GM23338 (cell line): ENCODE measurements around the gene CLIP1. TPM values are rescaled to one million over a fixed set of nuclear protein-coding genes. Genes with fewer than 3 reads are reported as not detected.
"Not testable (repeated sequence)": the region's sequence is repeated elsewhere in the genome, so short reads cannot be mapped to it uniquely, and the experiment has no call there.

Experiments
- ATAC-seq: fragments of 200-7000 bp; cut with Tn5 transposase; 3 replicates; pipeline ENCODE4 v1.9.1; 2020
- DNase-seq: peaks from one replicate; pipeline ENCODE4 v3.0.0-alpha.2; 2015; ENCODE audit warnings: low spot score
- H2AFZ ChIP-seq: fragments of 200-600 bp; sonication (generic); 2 replicates; pipeline ENCODE4 v1.8.0; 2016; ENCODE audit warnings: antibody characterized with exemption, mild to moderate bottlenecking, moderate library complexity
- H3F3A ChIP-seq: fragments of 200-600 bp; sonication (generic); replicated peaks from 2 replicates; pipeline ENCODE4 v1.8.0; 2017; ENCODE audit warnings: antibody characterized with exemption, mixed run types, low read depth
- H3K27ac ChIP-seq: fragments of 200-600 bp; sonication (generic); 2 replicates; pipeline ENCODE4 v1.6.1; 2016; ENCODE audit warnings: low read depth
- H3K27me3 ChIP-seq: fragments of 200-600 bp; sonication (generic); 2 replicates; pipeline ENCODE4 v1.8.0; 2016; ENCODE audit warnings: mild to moderate bottlenecking, mixed run types, moderate library complexity; ENCODE audit not compliant: insufficient read depth
- H3K36me3 ChIP-seq: fragments of 200-600 bp; sonication (generic); 2 replicates; pipeline ENCODE4 v1.8.0; 2016; ENCODE audit warnings: mild to moderate bottlenecking; ENCODE audit not compliant: insufficient read depth
- H3K4me1 ChIP-seq: fragments of 200-600 bp; sonication (generic); 2 replicates; pipeline ENCODE4 v1.8.0; 2016; ENCODE audit warnings: mild to moderate bottlenecking, moderate library complexity; ENCODE audit not compliant: insufficient read depth
- H3K4me2 ChIP-seq: fragments of 200-600 bp; sonication (generic); 2 replicates; pipeline ENCODE4 v1.7.1; 2017; ENCODE audit warnings: mixed run types
- H3K4me3 ChIP-seq: fragments of 200-600 bp; sonication (generic); 2 replicates; pipeline ENCODE4 v1.6.1; 2016; ENCODE audit warnings: mixed run types
- H3K79me2 ChIP-seq: fragments of 200-600 bp; sonication (generic); replicated peaks from 2 replicates; pipeline ENCODE4 v1.8.0; 2017; ENCODE audit warnings: mild to moderate bottlenecking; ENCODE audit not compliant: insufficient read depth
- H3K9me2 ChIP-seq: fragments of 200-600 bp; sonication (generic); 2 replicates; pipeline ENCODE4 v1.8.0; 2017; ENCODE audit not compliant: insufficient read depth
- H4K20me1 ChIP-seq: fragments of 200-600 bp; sonication (generic); replicated peaks from 2 replicates; pipeline ENCODE4 v1.8.0; 2017; ENCODE audit warnings: mild to moderate bottlenecking; ENCODE audit not compliant: insufficient read depth
- H3K27ac Mint-ChIP-seq: 2 replicates; pipeline ENCODE4 v1.8.0; 2020; ENCODE audit warnings: inconsistent platforms, mild to moderate bottlenecking, moderate library complexity, mixed read lengths
- H3K27me3 Mint-ChIP-seq: 3 replicates; pipeline ENCODE4 v1.8.0; 2022; ENCODE audit warnings: low read depth, mild to moderate bottlenecking, moderate library complexity, mixed read lengths, inconsistent platforms; ENCODE audit not compliant: insufficient read depth, poor library complexity
- H3K36me3 Mint-ChIP-seq: 3 replicates; pipeline ENCODE4 v1.8.0; 2021; ENCODE audit warnings: low read depth, mild to moderate bottlenecking, inconsistent platforms, moderate library complexity, mixed read lengths
- H3K4me1 Mint-ChIP-seq: 3 replicates; pipeline ENCODE4 v1.8.0; 2020; ENCODE audit warnings: mild to moderate bottlenecking, inconsistent platforms, mixed read lengths
- H3K4me3 Mint-ChIP-seq: 3 replicates; pipeline ENCODE4 v1.8.0; 2021; ENCODE audit warnings: moderate library complexity, mild to moderate bottlenecking, inconsistent platforms, mixed read lengths
- H3K9me3 Mint-ChIP-seq: 3 replicates; pipeline ENCODE4 v1.8.0; 2020; ENCODE audit warnings: moderate library complexity, mild to moderate bottlenecking, inconsistent platforms, mixed read lengths
- CREB1 ChIP-seq: fragments of 250-450 bp; sonication (Bioruptor Pico); IDR thresholded peaks from 2 replicates; pipeline ENCODE4 v1.5.0; 2020; ENCODE audit warnings: low read depth, mild to moderate bottlenecking, moderate library complexity
- EZH2 ChIP-seq: fragments of 200-600 bp; sonication (generic); IDR thresholded peaks from one replicate; pipeline ENCODE4 v1.8.0; 2017; ENCODE audit warnings: antibody characterized with exemption, mild to moderate bottlenecking, low read depth; ENCODE audit not compliant: unreplicated experiment
- EZH2phosphoT487 ChIP-seq: fragments of 200-600 bp; sonication (generic); IDR thresholded peaks from one replicate; pipeline ENCODE4 v1.8.1; 2018; ENCODE audit warnings: antibody characterized with exemption; ENCODE audit not compliant: unreplicated experiment
- JUNB ChIP-seq: IDR thresholded peaks from one replicate; pipeline ENCODE4 v1.6.1; 2016; ENCODE audit warnings: antibody characterized with exemption; ENCODE audit not compliant: unreplicated experiment
- ZNF114 ChIP-seq: fragments of 250-450 bp; sonication (Bioruptor Pico); IDR thresholded peaks from 2 replicates; pipeline ENCODE4 v1.5.0; 2020; ENCODE audit warnings: mild to moderate bottlenecking, moderate library complexity
- ZNF331 ChIP-seq: fragments of 250-450 bp; sonication (Bioruptor Pico); IDR thresholded peaks from 2 replicates; pipeline ENCODE4 v1.5.0; 2020; ENCODE audit warnings: low read depth, mild to moderate bottlenecking, moderate library complexity
- polyA plus RNA-seq: library from polyadenylated mRNA; unstranded; fragments of >200 nt; fragmentation: Nextera tagmentation; extraction: Ambion mirVana; gene quantifications from 2 replicates; pipeline ENCODE4 v1.2.1, GENCODE V29; 2016
- total RNA-seq: library from RNA; depleted of rRNA; stranded (reverse); fragments of >200 nt; shearing (Covaris generic); gene quantifications from 2 replicates; pipeline ENCODE4 v1.2.3, GENCODE V29; 2014
- TF ChIP-seq, protein P1 (sequence below): fragments of 250-450 bp; sonication (Bioruptor Pico); IDR thresholded peaks from 2 replicates; pipeline ENCODE4 v1.5.0; 2020; ENCODE audit warnings: mild to moderate bottlenecking, moderate library complexity
- TF ChIP-seq, protein P2 (sequence below), 2 experiments: fragments of 200-600 bp in 1 of 2; sonication (generic) in 1 of 2; conservative IDR thresholded peaks; 2 replicates each; pipeline versions ENCODE4 v1.5.1 to v1.6.1; 2016 to 2017; ENCODE audit warnings: antibody characterized with exemption in 2 of 2, low read depth in 2 of 2, mild to moderate bottlenecking in 2 of 2, moderate library complexity in 1 of 2

CLIP1 gene
- total and polyA plus RNA-seq, 2 experiments from 2014 or later, result 11.5 to 21.1 TPM

DNA sequence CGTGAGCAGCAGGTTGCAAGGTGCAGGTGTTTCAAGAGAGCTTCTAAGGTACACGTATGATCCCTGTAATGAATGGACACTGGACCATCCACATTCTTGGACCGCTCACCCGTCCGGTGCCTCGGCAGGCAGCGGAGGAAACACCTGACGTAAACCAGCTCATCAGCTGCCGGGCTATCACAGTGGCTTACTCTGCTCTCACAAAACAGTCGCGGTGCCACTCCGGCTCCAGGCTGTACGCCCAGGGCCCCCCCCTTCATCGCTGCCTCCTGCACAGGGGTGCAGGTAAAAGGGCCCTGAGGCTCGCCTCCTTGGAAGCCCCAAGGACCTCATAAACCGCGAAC, 156.6 kb downstream of the CLIP1 start (continued):
- TF ChIP-seq, protein P1, sequence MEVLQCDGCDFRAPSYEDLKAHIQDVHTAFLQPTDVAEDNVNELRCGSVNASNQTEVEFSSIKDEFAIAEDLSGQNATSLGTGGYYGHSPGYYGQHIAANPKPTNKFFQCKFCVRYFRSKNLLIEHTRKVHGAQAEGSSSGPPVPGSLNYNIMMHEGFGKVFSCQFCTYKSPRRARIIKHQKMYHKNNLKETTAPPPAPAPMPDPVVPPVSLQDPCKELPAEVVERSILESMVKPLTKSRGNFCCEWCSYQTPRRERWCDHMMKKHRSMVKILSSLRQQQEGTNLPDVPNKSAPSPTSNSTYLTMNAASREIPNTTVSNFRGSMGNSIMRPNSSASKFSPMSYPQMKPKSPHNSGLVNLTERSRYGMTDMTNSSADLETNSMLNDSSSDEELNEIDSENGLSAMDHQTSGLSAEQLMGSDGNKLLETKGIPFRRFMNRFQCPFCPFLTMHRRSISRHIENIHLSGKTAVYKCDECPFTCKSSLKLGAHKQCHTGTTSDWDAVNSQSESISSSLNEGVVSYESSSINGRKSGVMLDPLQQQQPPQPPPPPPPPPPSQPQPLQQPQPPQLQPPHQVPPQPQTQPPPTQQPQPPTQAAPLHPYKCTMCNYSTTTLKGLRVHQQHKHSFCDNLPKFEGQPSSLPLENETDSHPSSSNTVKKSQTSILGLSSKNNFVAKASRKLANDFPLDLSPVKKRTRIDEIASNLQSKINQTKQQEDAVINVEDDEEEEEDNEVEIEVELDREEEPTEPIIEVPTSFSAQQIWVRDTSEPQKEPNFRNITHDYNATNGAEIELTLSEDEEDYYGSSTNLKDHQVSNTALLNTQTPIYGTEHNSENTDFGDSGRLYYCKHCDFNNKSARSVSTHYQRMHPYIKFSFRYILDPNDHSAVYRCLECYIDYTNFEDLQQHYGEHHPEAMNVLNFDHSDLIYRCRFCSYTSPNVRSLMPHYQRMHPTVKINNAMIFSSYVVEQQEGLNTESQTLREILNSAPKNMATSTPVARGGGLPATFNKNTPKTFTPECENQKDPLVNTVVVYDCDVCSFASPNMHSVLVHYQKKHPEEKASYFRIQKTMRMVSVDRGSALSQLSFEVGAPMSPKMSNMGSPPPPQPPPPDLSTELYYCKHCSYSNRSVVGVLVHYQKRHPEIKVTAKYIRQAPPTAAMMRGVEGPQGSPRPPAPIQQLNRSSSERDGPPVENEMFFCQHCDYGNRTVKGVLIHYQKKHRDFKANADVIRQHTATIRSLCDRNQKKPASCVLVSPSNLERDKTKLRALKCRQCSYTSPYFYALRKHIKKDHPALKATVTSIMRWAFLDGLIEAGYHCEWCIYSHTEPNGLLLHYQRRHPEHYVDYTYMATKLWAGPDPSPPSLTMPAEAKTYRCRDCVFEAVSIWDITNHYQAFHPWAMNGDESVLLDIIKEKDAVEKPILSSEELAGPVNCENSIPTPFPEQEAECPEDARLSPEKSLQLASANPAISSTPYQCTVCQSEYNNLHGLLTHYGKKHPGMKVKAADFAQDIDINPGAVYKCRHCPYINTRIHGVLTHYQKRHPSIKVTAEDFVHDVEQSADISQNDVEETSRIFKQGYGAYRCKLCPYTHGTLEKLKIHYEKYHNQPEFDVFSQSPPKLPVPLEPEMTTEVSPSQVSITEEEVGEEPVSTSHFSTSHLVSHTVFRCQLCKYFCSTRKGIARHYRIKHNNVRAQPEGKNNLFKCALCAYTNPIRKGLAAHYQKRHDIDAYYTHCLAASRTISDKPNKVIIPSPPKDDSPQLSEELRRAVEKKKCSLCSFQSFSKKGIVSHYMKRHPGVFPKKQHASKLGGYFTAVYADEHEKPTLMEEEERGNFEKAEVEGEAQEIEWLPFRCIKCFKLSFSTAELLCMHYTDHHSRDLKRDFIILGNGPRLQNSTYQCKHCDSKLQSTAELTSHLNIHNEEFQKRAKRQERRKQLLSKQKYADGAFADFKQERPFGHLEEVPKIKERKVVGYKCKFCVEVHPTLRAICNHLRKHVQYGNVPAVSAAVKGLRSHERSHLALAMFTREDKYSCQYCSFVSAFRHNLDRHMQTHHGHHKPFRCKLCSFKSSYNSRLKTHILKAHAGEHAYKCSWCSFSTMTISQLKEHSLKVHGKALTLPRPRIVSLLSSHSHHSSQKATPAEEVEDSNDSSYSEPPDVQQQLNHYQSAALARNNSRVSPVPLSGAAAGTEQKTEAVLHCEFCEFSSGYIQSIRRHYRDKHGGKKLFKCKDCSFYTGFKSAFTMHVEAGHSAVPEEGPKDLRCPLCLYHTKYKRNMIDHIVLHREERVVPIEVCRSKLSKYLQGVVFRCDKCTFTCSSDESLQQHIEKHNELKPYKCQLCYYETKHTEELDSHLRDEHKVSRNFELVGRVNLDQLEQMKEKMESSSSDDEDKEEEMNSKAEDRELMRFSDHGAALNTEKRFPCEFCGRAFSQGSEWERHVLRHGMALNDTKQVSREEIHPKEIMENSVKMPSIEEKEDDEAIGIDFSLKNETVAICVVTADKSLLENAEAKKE (CRISPR knock-in tag), result no peak
- no peak for TF ChIP-seq JUNB

DNA sequence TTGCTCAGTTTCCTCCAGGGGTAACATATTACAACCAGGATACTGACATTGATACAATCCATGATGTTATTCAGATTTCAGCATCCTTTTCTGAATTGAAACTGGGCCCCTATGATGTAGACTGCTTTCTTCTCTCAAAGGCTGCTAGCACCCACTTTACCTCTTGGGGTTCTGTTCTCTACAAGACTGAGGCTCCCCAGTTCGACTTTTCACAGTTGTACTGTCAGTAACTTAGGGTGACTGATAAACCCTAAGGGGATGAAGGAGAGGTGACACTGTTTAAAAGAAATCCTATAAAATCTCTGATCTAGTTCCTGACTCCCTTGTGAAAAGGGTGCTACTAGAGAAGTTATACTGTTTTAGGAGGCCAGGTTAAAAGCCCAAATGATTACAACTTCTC, 157.0 kb downstream of the CLIP1 start:
- no peak for DNase-seq
- peak overlapping the region; percentile 99 for H3K27ac Mint-ChIP-seq
- H4K20me1 ChIP-seq, result no peaks in the 10 kb centered on the region

DNA sequence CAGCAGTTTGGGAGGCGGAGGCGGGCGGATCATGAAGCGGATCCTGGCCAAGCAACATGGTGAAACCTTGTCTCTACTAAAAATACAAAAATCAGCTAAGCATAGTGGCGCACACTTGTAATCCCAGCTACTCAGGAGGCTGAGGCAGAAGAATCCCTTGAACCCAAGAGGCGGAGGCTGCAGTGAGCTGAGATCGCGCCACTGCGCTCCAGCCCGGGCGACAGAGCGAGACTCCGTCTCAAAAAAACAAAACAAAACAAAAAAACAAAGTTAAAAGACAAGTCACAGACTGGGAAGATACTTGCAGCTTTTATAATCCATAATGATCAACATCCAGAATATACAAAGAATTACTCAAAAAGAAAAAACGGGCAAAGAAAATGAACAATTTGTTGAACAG, 161.7 kb downstream of the CLIP1 start:
- H3K36me3 ChIP-seq, result peaks cover 24% of the 10 kb centered on the region; the same call in 1 of the 2 replicates
- not testable (repeated sequence) for H3F3A ChIP-seq, H3K9me3 Mint-ChIP-seq, H3K9me2 ChIP-seq, H4K20me1 ChIP-seq, H3K4me1 ChIP-seq, DNase-seq, H3K4me2 ChIP-seq, ATAC-seq, H3K4me3 ChIP-seq, H3K4me3 Mint-ChIP-seq, H3K4me1 Mint-ChIP-seq, H3K27ac Mint-ChIP-seq, H3K27me3 ChIP-seq, H3K27ac ChIP-seq, H3K27me3 Mint-ChIP-seq, H3K79me2 ChIP-seq, H2AFZ ChIP-seq
- H3K36me3 Mint-ChIP-seq, result peaks cover 50% of the 10 kb centered on the region

More for the DNA sequence above, 157.0 kb downstream of the CLIP1 start:
- Histone ChIP-seq H3K36me3 (peaks cover 5% of the 10 kb centered on the region; the same call in 1 of the 2 replicates), H3F3A (no peaks in the 10 kb centered on the region), H3K9me2 (no peaks in the 10 kb centered on the region), H3K4me3 (peak overlapping the region; percentile 88), H3K4me2 (peak overlapping the region; percentile 89), H3K27me3 (no peaks in the 10 kb centered on the region), H3K79me2 (peaks cover 11% of the 10 kb centered on the region), H3K4me1 (peaks cover 7% of the 10 kb centered on the region), H3K27ac (peak overlapping the region; percentile 92), H2AFZ (peak overlapping the region; percentile 90)
- no peak for TF ChIP-seq CREB1 (CRISPR knock-in tag)
- TF ChIP-seq EZH2phosphoT487, result no peak
- no peak for TF ChIP-seq ZNF114
- TF ChIP-seq, protein P2, sequence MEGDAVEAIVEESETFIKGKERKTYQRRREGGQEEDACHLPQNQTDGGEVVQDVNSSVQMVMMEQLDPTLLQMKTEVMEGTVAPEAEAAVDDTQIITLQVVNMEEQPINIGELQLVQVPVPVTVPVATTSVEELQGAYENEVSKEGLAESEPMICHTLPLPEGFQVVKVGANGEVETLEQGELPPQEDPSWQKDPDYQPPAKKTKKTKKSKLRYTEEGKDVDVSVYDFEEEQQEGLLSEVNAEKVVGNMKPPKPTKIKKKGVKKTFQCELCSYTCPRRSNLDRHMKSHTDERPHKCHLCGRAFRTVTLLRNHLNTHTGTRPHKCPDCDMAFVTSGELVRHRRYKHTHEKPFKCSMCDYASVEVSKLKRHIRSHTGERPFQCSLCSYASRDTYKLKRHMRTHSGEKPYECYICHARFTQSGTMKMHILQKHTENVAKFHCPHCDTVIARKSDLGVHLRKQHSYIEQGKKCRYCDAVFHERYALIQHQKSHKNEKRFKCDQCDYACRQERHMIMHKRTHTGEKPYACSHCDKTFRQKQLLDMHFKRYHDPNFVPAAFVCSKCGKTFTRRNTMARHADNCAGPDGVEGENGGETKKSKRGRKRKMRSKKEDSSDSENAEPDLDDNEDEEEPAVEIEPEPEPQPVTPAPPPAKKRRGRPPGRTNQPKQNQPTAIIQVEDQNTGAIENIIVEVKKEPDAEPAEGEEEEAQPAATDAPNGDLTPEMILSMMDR (conservative IDR thresholded peaks at IDR 0.05; ENCODE audit: low read depth in 2 of 2), result no peak
- TF ChIP-seq ZNF331 (CRISPR knock-in tag), result no peak
- no peak for TF ChIP-seq EZH2
- Mint-ChIP-seq H3K4me3 (peak overlapping the region; percentile 96), H3K36me3 (peaks cover 30% of the 10 kb centered on the region), H3K4me1 (no peaks in the 10 kb centered on the region; the same call in 2 of the 3 replicates), H3K9me3 (peaks cover 3% of the 10 kb centered on the region), H3K27me3 (peaks cover 15% of the 10 kb centered on the region)
- ATAC-seq, result no peak

GRCh38 chr12:122258939-122259338, 163.5 kb downstream of the CLIP1 start:
- DNase-seq, H4K20me1 ChIP-seq, H3K27me3 ChIP-seq, H3K27ac ChIP-seq, H3K79me2 ChIP-seq, H3F3A ChIP-seq, H3K4me3 Mint-ChIP-seq, H3K4me1 ChIP-seq, H3K4me1 Mint-ChIP-seq, H3K27me3 Mint-ChIP-seq, H3K9me3 Mint-ChIP-seq, H3K4me2 ChIP-seq, ATAC-seq, H2AFZ ChIP-seq, H3K9me2 ChIP-seq, H3K4me3 ChIP-seq, H3K27ac Mint-ChIP-seq: not testable (repeated sequence)
- peaks cover 24% of the 10 kb centered on the region; the same call in 1 of the 2 replicates for H3K36me3 ChIP-seq
- peaks cover 50% of the 10 kb centered on the region for H3K36me3 Mint-ChIP-seq
